Peyer's patch (tissue), 4 donors: ENCODE results near the gene C1orf167.
A peak's percentile ranks its signal among the peaks of the same experiment; 100 is the strongest.

Source experiments
- POLR2A ChIP-seq, 2 donors: fragments of 450-650 bp; IDR thresholded peaks; one replicate each; pipeline ENCODE4 v1.5.1; 2017; ENCODE audit warnings: antibody characterized with exemption in 2 of 2, mild to moderate bottlenecking in 2 of 2, moderate library complexity in 2 of 2
- TF ChIP-seq, protein P1 (sequence below), 6 experiments: fragments of 450-650 bp in 4 of 6; fragments of 200-600 bp in 2 of 6; sonication (generic) in 1 of 6; IDR thresholded peaks; one replicate each; pipeline ENCODE4 v1.5.1; 2017 to 2019; ENCODE audit warnings: antibody characterized with exemption in 6 of 6, mild to moderate bottlenecking in 3 of 6, moderate library complexity in 1 of 6

- TF ChIP-seq, protein P1, sequence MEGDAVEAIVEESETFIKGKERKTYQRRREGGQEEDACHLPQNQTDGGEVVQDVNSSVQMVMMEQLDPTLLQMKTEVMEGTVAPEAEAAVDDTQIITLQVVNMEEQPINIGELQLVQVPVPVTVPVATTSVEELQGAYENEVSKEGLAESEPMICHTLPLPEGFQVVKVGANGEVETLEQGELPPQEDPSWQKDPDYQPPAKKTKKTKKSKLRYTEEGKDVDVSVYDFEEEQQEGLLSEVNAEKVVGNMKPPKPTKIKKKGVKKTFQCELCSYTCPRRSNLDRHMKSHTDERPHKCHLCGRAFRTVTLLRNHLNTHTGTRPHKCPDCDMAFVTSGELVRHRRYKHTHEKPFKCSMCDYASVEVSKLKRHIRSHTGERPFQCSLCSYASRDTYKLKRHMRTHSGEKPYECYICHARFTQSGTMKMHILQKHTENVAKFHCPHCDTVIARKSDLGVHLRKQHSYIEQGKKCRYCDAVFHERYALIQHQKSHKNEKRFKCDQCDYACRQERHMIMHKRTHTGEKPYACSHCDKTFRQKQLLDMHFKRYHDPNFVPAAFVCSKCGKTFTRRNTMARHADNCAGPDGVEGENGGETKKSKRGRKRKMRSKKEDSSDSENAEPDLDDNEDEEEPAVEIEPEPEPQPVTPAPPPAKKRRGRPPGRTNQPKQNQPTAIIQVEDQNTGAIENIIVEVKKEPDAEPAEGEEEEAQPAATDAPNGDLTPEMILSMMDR (IDR thresholded peaks at IDR 0.05) = peak in 1 of 6 experiments; percentile 2
- peak in 1 of 2 donors; percentile 13 for TF ChIP-seq POLR2A (IDR thresholded peaks at IDR 0.05)
These were observed 41.2 kb downstream of the C1orf167 start for GRCh38 chr1:11802973-11803885.
